ENCODE results near the gene MYRIP. TPM values are rescaled to one million over a fixed set of nuclear protein-coding genes. Genes with fewer than 3 reads are reported as not detected.

The MYRIP gene
- total RNA-seq, 1 experiment from 2014 or later = 1.6 TPM

DNA sequence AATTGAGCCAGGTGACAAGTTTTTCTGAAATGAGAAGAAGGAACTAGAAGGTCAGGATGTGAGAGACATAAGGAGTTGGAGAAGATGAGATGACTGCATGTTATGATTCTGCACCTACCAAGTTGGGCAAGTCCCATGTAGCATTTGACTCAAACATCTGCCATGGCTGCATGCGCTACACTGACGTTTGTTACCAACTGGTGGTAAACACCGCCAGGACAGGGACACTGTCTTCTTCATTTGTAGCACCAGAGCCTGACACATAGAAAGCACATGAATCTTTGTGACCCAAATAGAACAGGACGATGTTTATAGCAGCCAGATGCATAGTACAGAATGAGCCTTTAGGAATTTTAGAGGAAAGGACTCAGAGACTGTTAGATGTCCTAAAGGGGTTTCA lies 236.7 kb downstream of the MYRIP start:
- peaks cover 2% of the 10 kb centered on the region; the same call in 1 of the 2 replicates for H3K4me1 Mint-ChIP-seq
- DNase-seq (ENCODE audit: low spot score) (no peak), ATAC-seq (no peak)
- peaks cover 14% of the 10 kb centered on the region for H3K36me3 Mint-ChIP-seq
- CTCF ChIA-PET = no interaction called here
- TF ChIP-seq ATF2 (CRISPR knock-in tag; IDR thresholded peaks at IDR 0.05; ENCODE audit: borderline replicate concordance, low read depth) (no peak), ELF4 (CRISPR knock-in tag; IDR thresholded peaks at IDR 0.05; ENCODE audit: low read depth) (no peak), TEAD1 (CRISPR knock-in tag; IDR thresholded peaks at IDR 0.05) (no peak), JUN (CRISPR knock-in tag; IDR thresholded peaks at IDR 0.05) (no peak), TCF7 (CRISPR knock-in tag; IDR thresholded peaks at IDR 0.05; ENCODE audit: low read depth) (no peak), RELA (CRISPR knock-in tag; IDR thresholded peaks at IDR 0.05; ENCODE audit: borderline replicate concordance) (no peak)
- no peak overlapping the region for H3K4me3 Mint-ChIP-seq
- H3K27me3 Mint-ChIP-seq (ENCODE audit: low read depth) = no peaks in the 10 kb centered on the region
- H3K27ac Mint-ChIP-seq = no peak overlapping the region
- peaks cover 19% of the 10 kb centered on the region for H3K9me3 Mint-ChIP-seq
- POLR2A ChIA-PET = no interaction called here

- CTCF ChIA-PET = no interaction called here
- no peak for ATAC-seq
- H3K9me3 Mint-ChIP-seq = peaks cover 25% of the 10 kb centered on the region
- DNase-seq (ENCODE audit: low spot score) = no peak
- H3K27me3 Mint-ChIP-seq (ENCODE audit: low read depth) = no peaks in the 10 kb centered on the region
- H3K4me3 Mint-ChIP-seq = no peak overlapping the region
- POLR2A ChIA-PET = no interaction called here
- H3K36me3 Mint-ChIP-seq = peaks cover 14% of the 10 kb centered on the region
- H3K4me1 Mint-ChIP-seq = no peaks in the 10 kb centered on the region; the same call in 1 of the 2 replicates
- no peak overlapping the region for H3K27ac Mint-ChIP-seq
- TF ChIP-seq NR2C2 (CRISPR knock-in tag; IDR thresholded peaks at IDR 0.05) (no peak), GTF2I (CRISPR knock-in tag; conservative IDR thresholded peaks at IDR 0.05) (no peak), PRRX2 (CRISPR knock-in tag; IDR thresholded peaks at IDR 0.05) (no peak), TEAD1 (CRISPR knock-in tag; IDR thresholded peaks at IDR 0.05) (no peak), PRDM15 (CRISPR knock-in tag; IDR thresholded peaks at IDR 0.05) (no peak), GRHL2 (CRISPR knock-in tag; IDR thresholded peaks at IDR 0.05; ENCODE audit: insufficient replicate concordance, severe bottlenecking) (no peak), RELA (CRISPR knock-in tag; IDR thresholded peaks at IDR 0.05; ENCODE audit: borderline replicate concordance) (no peak), IRF2 (CRISPR knock-in tag; IDR thresholded peaks at IDR 0.05; ENCODE audit: borderline replicate concordance, low read depth) (no peak), ETV6 (CRISPR knock-in tag; IDR thresholded peaks at IDR 0.05) (no peak), SMAD3 (CRISPR knock-in tag; IDR thresholded peaks at IDR 0.05; ENCODE audit: borderline replicate concordance) (no peak), EMX1 (CRISPR knock-in tag; IDR thresholded peaks at IDR 0.05) (no peak), CREB1 (CRISPR knock-in tag; IDR thresholded peaks at IDR 0.05) (no peak), NR3C1 (CRISPR knock-in tag; conservative IDR thresholded peaks at IDR 0.05; ENCODE audit: low read depth) (no peak), NR1H2 (CRISPR knock-in tag; IDR thresholded peaks at IDR 0.05) (no peak), ARID4B (CRISPR knock-in tag; IDR thresholded peaks at IDR 0.05; ENCODE audit: borderline replicate concordance) (no peak), SP1 (CRISPR knock-in tag; conservative IDR thresholded peaks at IDR 0.05) (no peak)
- TF ChIP-seq, protein P1, sequence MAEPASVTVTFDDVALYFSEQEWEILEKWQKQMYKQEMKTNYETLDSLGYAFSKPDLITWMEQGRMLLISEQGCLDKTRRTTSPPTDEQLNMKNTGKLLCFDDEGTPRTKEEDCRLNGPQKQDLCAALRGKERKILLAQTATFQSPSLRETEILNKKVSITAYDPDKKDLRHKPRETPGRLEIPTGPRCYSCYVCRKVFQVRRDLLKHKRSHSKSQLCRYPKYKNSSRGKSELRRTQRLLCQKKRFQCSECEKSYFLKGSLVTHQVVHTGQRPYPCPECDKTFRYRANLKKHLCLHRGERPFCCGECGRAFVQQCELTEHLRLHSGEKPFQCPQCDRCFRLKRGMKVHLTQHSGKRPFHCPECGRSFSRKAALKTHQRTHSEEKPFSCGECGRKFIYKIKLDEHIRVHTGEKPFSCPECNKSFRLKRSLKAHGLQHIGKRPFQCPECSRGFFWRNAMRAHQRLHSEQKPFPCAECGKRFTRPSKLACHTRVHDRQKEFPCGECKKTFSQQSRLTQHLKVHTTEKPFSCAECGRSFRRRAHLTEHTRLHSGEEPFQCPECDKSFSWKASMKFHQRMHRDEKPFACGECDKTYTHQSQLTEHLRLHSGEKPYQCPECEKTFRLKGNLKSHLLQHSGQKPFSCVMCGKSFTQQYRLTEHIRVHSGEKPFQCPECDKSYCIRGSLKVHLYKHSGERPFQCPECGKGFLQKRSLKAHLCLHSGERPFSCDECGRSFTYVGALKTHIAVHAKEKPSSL (CRISPR knock-in tag; conservative IDR thresholded peaks at IDR 0.05) = no peak
Measured at GRCh38 chr3:40047406-40047805, 238.0 kb downstream of the MYRIP start.
